ENCODE measurements around the gene OMP. TPM values are rescaled to one million over a fixed set of nuclear protein-coding genes. Genes with fewer than 3 reads are reported as not detected.

Gene OMP
- total and polyA plus RNA-seq, 2 donors (not counting 1 experiment from before 2014, with no cell fraction given) = not detected

DNA sequence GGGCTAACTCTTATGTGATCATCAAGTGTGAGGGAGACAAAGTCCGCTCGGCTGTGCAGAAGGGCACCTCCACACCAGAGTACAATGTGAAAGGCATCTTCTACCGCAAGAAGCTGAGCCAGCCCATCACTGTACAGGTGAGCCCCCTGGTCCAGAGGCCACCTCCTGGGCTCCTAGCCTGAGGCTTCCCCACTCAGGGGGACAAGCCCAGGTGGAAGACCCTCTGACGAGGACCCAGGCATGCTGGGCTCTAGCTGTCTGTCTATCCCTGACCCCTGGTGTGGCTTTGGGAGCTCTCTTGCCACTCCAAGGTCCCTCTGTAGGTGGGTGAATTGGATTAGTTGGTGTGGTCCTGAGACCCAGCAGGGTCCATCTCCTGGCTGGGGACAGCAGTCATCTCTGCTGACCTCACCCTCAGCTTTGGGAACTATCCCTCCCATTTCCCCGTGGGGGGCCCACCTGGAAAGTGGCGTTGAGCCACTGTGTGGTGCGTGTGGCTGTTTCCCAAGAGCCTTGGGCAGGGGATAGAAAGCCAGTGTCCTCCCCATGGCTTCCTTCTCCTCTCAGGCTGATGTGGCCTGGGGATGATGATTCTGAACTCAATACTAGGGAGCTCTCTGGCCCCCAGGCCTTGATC lies 20.1 kb downstream of the OMP start:
- peaks cover 10 to 11% of the 10 kb centered on the region in 2 donors for H3K4me1 ChIP-seq (ENCODE audit: control insufficient read depth in 2 of 2, insufficient read depth in 2 of 2, low read length in 2 of 2)
- no peaks in the 10 kb centered on the region for H3K36me3 ChIP-seq (replicated peaks in 1 of 2; ENCODE audit: control extremely low read depth in 1 of 2, control insufficient read depth in 1 of 2, extremely low read depth in 1 of 2, insufficient read depth in 2 of 2, low read length in 1 of 2)
- intact Hi-C loops (cut with micrococcal nuclease) = no loop called here
- Mint-ChIP-seq H3K27me3 (peaks cover 10% of the 10 kb centered on the region), H3K4me3 (no peak overlapping the region), H3K27ac (no peak overlapping the region), H3K4me1 (peaks cover 15% of the 10 kb centered on the region), H3K9me3 (ENCODE audit: insufficient read depth) (no peaks in the 10 kb centered on the region)
- ChIA-PET CTCF (interaction anchor here (0.7 kb wide), 1 partner anchor 11 kb away, joined by 3 read pairs; no protein-coding TSS in a partner anchor), POLR2A (no interaction called here)
- no peaks in the 10 kb centered on the region for H3K79me2 ChIP-seq (ENCODE audit: control insufficient read depth, insufficient read depth, low read length)
- H3K9me3 ChIP-seq (ENCODE audit: control extremely low read depth in 1 of 3, control insufficient read depth in 2 of 3, insufficient read depth in 1 of 3, low read length in 2 of 3) = no peaks in the 10 kb centered on the region
- TF ChIP-seq CTCF (IDR thresholded peaks at IDR 0.05) = no peak
- no peak for TF ChIP-seq EZH2 (IDR thresholded peaks at IDR 0.05; ENCODE audit: borderline replicate concordance, insufficient read depth, low read depth, low read length, poor library complexity, severe bottlenecking)
- no peak overlapping the region for H3K4me2 ChIP-seq (replicated peaks; ENCODE audit: low read depth, low read length, poor library complexity, severe bottlenecking)
- no peak overlapping the region for H3K9ac ChIP-seq (ENCODE audit: low read length)
- no peak for ATAC-seq (ENCODE audit: low read depth)
- DNase-seq = no peak
- no peaks in the 10 kb centered on the region for H4K20me1 ChIP-seq (ENCODE audit: control insufficient read depth, insufficient read depth, low read length, poor library complexity, severe bottlenecking)
- H3K27ac ChIP-seq (ENCODE audit: low read length in 2 of 2) = no peak overlapping the region
- H2AFZ ChIP-seq (ENCODE audit: insufficient read depth, low read depth, low read length, poor library complexity, severe bottlenecking) = no peak overlapping the region
- H3K4me3 ChIP-seq (ENCODE audit: control extremely low read depth in 1 of 5, extremely low read depth in 1 of 5, insufficient read depth in 1 of 5, low read depth in 2 of 5, low read length in 4 of 5) = no peak overlapping the region
- peaks cover 0 to 13% (median 0%) of the 10 kb centered on the region in 4 experiments for H3K27me3 ChIP-seq (replicated peaks in 1 of 4; ENCODE audit: control extremely low read depth in 1 of 4, control insufficient read depth in 3 of 4, insufficient read depth in 4 of 4, low read length in 3 of 4)
- 89% methylated on average over 5 of the region's 7 CpGs for WGBS (ENCODE audit: insufficient coverage)

DNA sequence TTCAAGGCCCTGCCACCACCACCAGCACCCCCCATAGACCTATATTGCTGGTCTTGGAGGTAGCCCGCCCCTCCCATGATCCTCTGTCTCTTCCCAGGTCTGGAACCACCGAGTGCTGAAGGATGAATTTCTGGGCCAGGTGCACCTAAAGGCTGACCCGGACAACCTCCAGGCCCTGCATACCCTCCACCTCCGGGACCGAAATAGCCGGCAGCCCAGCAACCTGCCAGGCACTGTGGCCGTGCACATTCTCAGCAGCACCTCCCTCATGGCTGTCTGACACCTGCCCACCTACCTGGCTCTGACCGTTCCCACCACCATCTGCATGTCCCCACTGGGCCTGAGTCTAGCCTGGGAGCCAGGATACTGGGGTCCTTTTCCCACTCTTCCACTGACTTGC lies 21.0 kb downstream of the OMP start:
- no peak overlapping the region for H3K27ac ChIP-seq (ENCODE audit: low read length in 2 of 2)
- intact Hi-C loops (cut with micrococcal nuclease) = no loop called here
- Mint-ChIP-seq H3K4me1 (peaks cover 21% of the 10 kb centered on the region), H3K4me3 (no peak overlapping the region), H3K27ac (no peak overlapping the region), H3K9me3 (ENCODE audit: insufficient read depth) (no peaks in the 10 kb centered on the region), H3K27me3 (peaks cover 10% of the 10 kb centered on the region)
- CTCF ChIA-PET = no interaction called here
- no peak for DNase-seq
- no peak overlapping the region for H3K4me3 ChIP-seq (ENCODE audit: control extremely low read depth in 1 of 5, extremely low read depth in 1 of 5, insufficient read depth in 1 of 5, low read depth in 2 of 5, low read length in 4 of 5)
- no peak overlapping the region for H3K4me2 ChIP-seq (replicated peaks; ENCODE audit: low read depth, low read length, poor library complexity, severe bottlenecking)
- H3K79me2 ChIP-seq (ENCODE audit: control insufficient read depth, insufficient read depth, low read length) = no peaks in the 10 kb centered on the region
- H2AFZ ChIP-seq (ENCODE audit: insufficient read depth, low read depth, low read length, poor library complexity, severe bottlenecking) = no peak overlapping the region
- ATAC-seq (ENCODE audit: low read depth) = no peak
- TF ChIP-seq EZH2 (IDR thresholded peaks at IDR 0.05; ENCODE audit: borderline replicate concordance, insufficient read depth, low read depth, low read length, poor library complexity, severe bottlenecking) (no peak), CTCF (IDR thresholded peaks at IDR 0.05) (no peak)
- POLR2A ChIA-PET = no interaction called here
- no peak overlapping the region for H3K9ac ChIP-seq (ENCODE audit: low read length)
- H4K20me1 ChIP-seq (ENCODE audit: control insufficient read depth, insufficient read depth, low read length, poor library complexity, severe bottlenecking) = no peaks in the 10 kb centered on the region
- 94% methylated on average over 8 of the region's 8 CpGs for WGBS (ENCODE audit: insufficient coverage)
- peaks cover 0 to 13% (median 0%) of the 10 kb centered on the region in 4 experiments for H3K27me3 ChIP-seq (replicated peaks in 1 of 4; ENCODE audit: control extremely low read depth in 1 of 4, control insufficient read depth in 3 of 4, insufficient read depth in 4 of 4, low read length in 3 of 4)
- peaks cover 15 to 20% of the 10 kb centered on the region in 2 donors for H3K4me1 ChIP-seq (ENCODE audit: control insufficient read depth in 2 of 2, insufficient read depth in 2 of 2, low read length in 2 of 2)
- no peaks in the 10 kb centered on the region for H3K36me3 ChIP-seq (replicated peaks in 1 of 2; ENCODE audit: control extremely low read depth in 1 of 2, control insufficient read depth in 1 of 2, extremely low read depth in 1 of 2, insufficient read depth in 2 of 2, low read length in 1 of 2)
- H3K9me3 ChIP-seq (ENCODE audit: control extremely low read depth in 1 of 3, control insufficient read depth in 2 of 3, insufficient read depth in 1 of 3, low read length in 2 of 3) = no peaks in the 10 kb centered on the region
